MM.1S (cell line): ENCODE measurements around the gene ATXN10.

Experiments used
- DNase-seq: peaks from one replicate; pipeline ENCODE4 v3.0.0-alpha.2; 2015
- H2AFZ ChIP-seq: fragments of 300-600 bp; sonication (generic); 2 replicates; pipeline ENCODE4 v1.6.0; 2016; ENCODE audit warnings: antibody characterized with exemption, low read length
- H3F3A ChIP-seq: fragments of 300-600 bp; sonication (generic); 2 replicates; pipeline ENCODE4 v1.6.1; 2016; ENCODE audit warnings: mild to moderate bottlenecking, antibody characterized with exemption, low read length, moderate library complexity, mixed read lengths; ENCODE audit not compliant: insufficient read depth
- H3K27ac ChIP-seq: fragments of 300-600 bp; sonication (generic); 2 replicates; pipeline ENCODE4 v1.5.1; 2016; ENCODE audit warnings: mild to moderate bottlenecking, low read length
- H3K27me3 ChIP-seq: fragments of 300-600 bp; sonication (generic); replicated peaks from 2 replicates; pipeline ENCODE4 v1.6.0; 2016; ENCODE audit warnings: low read length; ENCODE audit not compliant: insufficient read depth
- H3K36me3 ChIP-seq: fragments of 300-600 bp; sonication (generic); replicated peaks from 2 replicates; pipeline ENCODE4 v1.6.1; 2016; ENCODE audit warnings: mild to moderate bottlenecking, low read length, mixed read lengths; ENCODE audit not compliant: insufficient read depth
- H3K4me1 ChIP-seq: fragments of 300-600 bp; sonication (generic); 2 replicates; pipeline ENCODE4 v1.6.1; 2016; ENCODE audit warnings: low read length, mixed read lengths
- H3K4me2 ChIP-seq: fragments of 300-600 bp; sonication (generic); 2 replicates; pipeline ENCODE4 v1.6.0; 2016; ENCODE audit warnings: low read depth, low read length
- H3K4me3 ChIP-seq: fragments of 300-600 bp; sonication (generic); 2 replicates; pipeline ENCODE4 v1.5.1; 2016; ENCODE audit warnings: low read length, mixed read lengths
- H3K79me2 ChIP-seq: fragments of 300-600 bp; sonication (generic); 2 replicates; pipeline ENCODE4 v1.6.1; 2016; ENCODE audit warnings: mixed run types, low read length, mixed read lengths
- H3K9ac ChIP-seq: fragments of 300-600 bp; sonication (generic); 2 replicates; pipeline ENCODE4 v1.6.1; 2016; ENCODE audit warnings: low read length, mixed read lengths
- H3K9me2 ChIP-seq: fragments of 300-600 bp; sonication (generic); replicated peaks from 2 replicates; pipeline ENCODE4 v1.6.1; 2016; ENCODE audit warnings: mild to moderate bottlenecking, low read length, mixed read lengths; ENCODE audit not compliant: insufficient read depth
- H3K9me3 ChIP-seq: fragments of 300-600 bp; sonication (generic); replicated peaks from 2 replicates; pipeline ENCODE4 v1.6.1; 2016; ENCODE audit warnings: mild to moderate bottlenecking, low read length, mixed read lengths; ENCODE audit not compliant: insufficient read depth
- H4K20me1 ChIP-seq: fragments of 300-600 bp; sonication (generic); 2 replicates; pipeline ENCODE4 v1.6.1; 2016; ENCODE audit warnings: mild to moderate bottlenecking, low read length, moderate library complexity, mixed read lengths; ENCODE audit not compliant: insufficient read depth
- CTCF ChIP-seq: fragments of 300-600 bp; sonication (generic); IDR thresholded peaks from 2 replicates; pipeline ENCODE4 v1.5.1; 2016; ENCODE audit warnings: antibody characterized with exemption, low read length, mixed read lengths
- EZH2 ChIP-seq: fragments of 300-600 bp; sonication (generic); optimal IDR thresholded peaks from 2 replicates; pipeline ENCODE3; 2017; ENCODE audit warnings: low read depth, mild to moderate bottlenecking, antibody characterized with exemption, low read length, mixed read lengths
- EZH2phosphoT487 ChIP-seq: fragments of 300-600 bp; sonication (generic); IDR thresholded peaks from 2 replicates; pipeline ENCODE4 v1.6.1; 2018; ENCODE audit warnings: antibody characterized with exemption, low read length

ATXN10 gene

GRCh38 chr22:45772743-45773142, 101.1 kb downstream of the ATXN10 start:
- H3K36me3 ChIP-seq, result no peaks in the 10 kb centered on the region; the same call in 1 of the 2 replicates
- no peak for DNase-seq
- no peaks in the 10 kb centered on the region for H3K9me3 ChIP-seq
- no peaks in the 10 kb centered on the region for H4K20me1 ChIP-seq
- H3K79me2 ChIP-seq, result peaks cover 31% of the 10 kb centered on the region
- no peak overlapping the region for H3K4me3 ChIP-seq
- H3K4me2 ChIP-seq, result no peak overlapping the region
- no peak overlapping the region for H3K27ac ChIP-seq
- H2AFZ ChIP-seq, result no peak overlapping the region
- no peaks in the 10 kb centered on the region for H3K9me2 ChIP-seq
- peaks cover 14% of the 10 kb centered on the region for H3K4me1 ChIP-seq
- no peak overlapping the region for H3K9ac ChIP-seq
- H3F3A ChIP-seq, result peaks cover 6% of the 10 kb centered on the region
- no peaks in the 10 kb centered on the region for H3K27me3 ChIP-seq
- TF ChIP-seq CTCF, result no peak
- no peak for TF ChIP-seq EZH2phosphoT487
- TF ChIP-seq EZH2, result no peak

GRCh38 chr22:45774001-45774670, 102.5 kb downstream of the ATXN10 start:
- Histone ChIP-seq H4K20me1 (no peaks in the 10 kb centered on the region), H3K27ac (no peak overlapping the region), H3K9me3 (no peaks in the 10 kb centered on the region), H3K4me1 (peaks cover 13% of the 10 kb centered on the region), H3K79me2 (peaks cover 37% of the 10 kb centered on the region), H3K36me3 (no peaks in the 10 kb centered on the region; the same call in 1 of the 2 replicates), H3K4me2 (no peak overlapping the region), H3F3A (peaks cover 6% of the 10 kb centered on the region), H3K4me3 (no peak overlapping the region), H3K27me3 (no peaks in the 10 kb centered on the region), H2AFZ (no peak overlapping the region), H3K9me2 (no peaks in the 10 kb centered on the region), H3K9ac (no peak overlapping the region)
- TF ChIP-seq CTCF (no peak), EZH2phosphoT487 (no peak), EZH2 (no peak)
- no peak for DNase-seq

- no peak overlapping the region for H3K4me3 ChIP-seq
- no peaks in the 10 kb centered on the region for H3K9me2 ChIP-seq
- peaks cover 36% of the 10 kb centered on the region for H3K79me2 ChIP-seq
- no peak overlapping the region for H3K27ac ChIP-seq
- no peak overlapping the region for H3K4me2 ChIP-seq
- no peak overlapping the region for H2AFZ ChIP-seq
- H3K9me3 ChIP-seq, result no peaks in the 10 kb centered on the region
- H3F3A ChIP-seq, result no peaks in the 10 kb centered on the region
- no peak overlapping the region for H3K9ac ChIP-seq
- no peaks in the 10 kb centered on the region for H3K27me3 ChIP-seq
- H3K36me3 ChIP-seq, result no peaks in the 10 kb centered on the region; the same call in 1 of the 2 replicates
- H4K20me1 ChIP-seq, result no peaks in the 10 kb centered on the region
- no peak for DNase-seq
- TF ChIP-seq EZH2, result no peak
- TF ChIP-seq CTCF, result no peak
- no peak for TF ChIP-seq EZH2phosphoT487
- peaks cover 5% of the 10 kb centered on the region for H3K4me1 ChIP-seq
These were observed 103.4 kb downstream of the ATXN10 start for GRCh38 chr22:45775062-45775461.
